PC-9 (cell line): ENCODE results near the gene AHRR. TPM values are rescaled to one million over a fixed set of nuclear protein-coding genes. Genes with fewer than 3 reads are reported as not detected.

Experiments
- BruUV-seq: library from RNA; stranded (reverse); fragments of 400-500 nt; replicated peaks from 2 replicates; lab custom pipeline; 2021; lab: Mats Ljungman, UMichigan
- CTCF ChIA-PET: fragments of 300-600 bp; sonication (Branson Sonifier 250); formaldehyde crosslinking; loops from one replicate; lab custom pipeline; 2022; ENCODE audit warnings: antibody characterized with exemption; lab: Charles Lee
- POLR2A ChIA-PET: fragments of 300-600 bp; sonication (Branson Sonifier 250); formaldehyde crosslinking; loops from one replicate; lab custom pipeline; 2022; ENCODE audit warnings: antibody characterized with exemption; ENCODE audit not compliant: unreplicated experiment; lab: Charles Lee
- DNase-seq, 2 experiments: peaks; one replicate each; pipeline versions ENCODE4 v3.0.0 to v3.0.0-alpha.2; 2015 to 2022; ENCODE audit warnings: mixed read lengths in 1 of 2
- H2AFZ ChIP-seq: fragments of 200-600 bp; sonication (generic); 2 replicates; pipeline ENCODE4 v1.8.1; 2017; ENCODE audit warnings: antibody characterized with exemption
- H3F3A ChIP-seq: fragments of 200-600 bp; sonication (generic); 2 replicates; pipeline ENCODE4 v1.8.1; 2017; ENCODE audit warnings: antibody characterized with exemption, mild to moderate bottlenecking, low read depth; ENCODE audit not compliant: insufficient read depth
- H3K27ac ChIP-seq: fragments of 200-600 bp; sonication (generic); 2 replicates; pipeline ENCODE4 v1.6.1; 2016; ENCODE audit warnings: mixed run types
- H3K27me3 ChIP-seq: fragments of 200-600 bp; sonication (generic); 2 replicates; pipeline ENCODE4 v1.6.1; 2016; ENCODE audit warnings: low read depth, mixed run types; ENCODE audit not compliant: insufficient read depth
- H3K36me3 ChIP-seq: fragments of 200-600 bp; sonication (generic); 2 replicates; pipeline ENCODE4 v1.6.1; 2016; ENCODE audit warnings: low read depth, mixed run types
- H3K4me1 ChIP-seq: fragments of 200-600 bp; sonication (generic); replicated peaks from 2 replicates; pipeline ENCODE4 v1.6.1; 2016; ENCODE audit warnings: mixed run types; ENCODE audit not compliant: insufficient read depth
- H3K4me2 ChIP-seq: fragments of 200-600 bp; sonication (generic); 2 replicates; pipeline ENCODE4 v1.6.1; 2017; ENCODE audit warnings: mixed run types
- H3K4me3 ChIP-seq: fragments of 200-600 bp; sonication (generic); 2 replicates; pipeline ENCODE4 v1.6.1; 2016; ENCODE audit warnings: mixed run types
- H3K79me2 ChIP-seq: fragments of 200-600 bp; sonication (generic); 2 replicates; pipeline ENCODE4 v1.6.1; 2017; ENCODE audit warnings: low read depth, mixed run types
- H3K9me2 ChIP-seq: fragments of 200-600 bp; sonication (generic); 2 replicates; pipeline ENCODE4 v1.8.1; 2017; ENCODE audit warnings: mild to moderate bottlenecking; ENCODE audit not compliant: insufficient read depth
- H3K9me3 ChIP-seq: fragments of 200-600 bp; sonication (generic); 2 replicates; pipeline ENCODE4 v1.8.1; 2016; ENCODE audit warnings: low read depth; ENCODE audit not compliant: insufficient read depth
- H4K20me1 ChIP-seq: fragments of 200-600 bp; sonication (generic); 2 replicates; pipeline ENCODE4 v1.8.1; 2017; ENCODE audit not compliant: insufficient read depth
- EZH2 ChIP-seq: fragments of 200-600 bp; sonication (generic); IDR thresholded peaks from 2 replicates; pipeline ENCODE4 v1.8.0; 2017; ENCODE audit warnings: antibody characterized with exemption, low read depth
- intact Hi-C: fragments of 100-400 bp; cut with micrococcal nuclease; formaldehyde crosslinking; loops from one replicate; pipeline ENCODE4 v1.10.0; 2022; ENCODE audit not compliant: unreplicated experiment
- total RNA-seq: library from RNA; stranded (reverse); gene quantifications from 2 replicates; pipeline ENCODE4 v1.2.3, GENCODE V29; 2021
- TF ChIP-seq, protein P1 (sequence below): fragments of 200-600 bp; sonication (generic); conservative IDR thresholded peaks from 2 replicates; pipeline ENCODE4 v1.6.1; 2017; ENCODE audit warnings: mixed run types, antibody characterized with exemption, mild to moderate bottlenecking, moderate library complexity

AHRR gene
- total RNA-seq, 1 experiment from 2014 or later: 7.2 TPM

DNA sequence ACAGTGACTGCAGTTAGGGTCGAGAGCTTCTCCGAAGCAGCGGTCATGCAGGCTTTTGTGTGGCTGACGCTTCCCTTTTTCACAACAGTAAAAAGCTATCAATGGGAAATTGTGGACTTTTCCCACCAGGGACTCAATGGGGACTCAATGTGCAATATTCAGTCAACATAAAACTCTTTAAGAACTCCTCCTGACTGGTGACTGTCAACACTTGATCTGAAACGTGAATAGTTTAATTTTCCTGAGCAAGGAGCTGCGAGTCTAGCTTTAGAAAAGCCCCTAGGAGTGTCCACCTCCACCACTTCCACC, 150.2 kb downstream of the AHRR start:
- no peak overlapping the region for H2AFZ ChIP-seq
- H3K9me3 ChIP-seq: no peaks in the 10 kb centered on the region
- H4K20me1 ChIP-seq: peaks cover 21% of the 10 kb centered on the region
- CTCF ChIA-PET: interaction anchor here (0.6 to 0.7 kb wide), 3 partner anchors 25 to 695 kb away, joined by 4 to 12 read pairs (median 10); no protein-coding TSS in a partner anchor
- no TSS peak for BruUV-seq
- no peak overlapping the region for H3K27ac ChIP-seq
- no peaks in the 10 kb centered on the region for H3K36me3 ChIP-seq
- H3K9me2 ChIP-seq: no peaks in the 10 kb centered on the region
- H3F3A ChIP-seq: peaks cover 6% of the 10 kb centered on the region
- no peak for DNase-seq
- H3K4me1 ChIP-seq: peaks cover 19% of the 10 kb centered on the region
- peak overlapping the region; percentile 67 for H3K4me3 ChIP-seq
- H3K79me2 ChIP-seq: peaks cover 23% of the 10 kb centered on the region
- TF ChIP-seq, protein P1, sequence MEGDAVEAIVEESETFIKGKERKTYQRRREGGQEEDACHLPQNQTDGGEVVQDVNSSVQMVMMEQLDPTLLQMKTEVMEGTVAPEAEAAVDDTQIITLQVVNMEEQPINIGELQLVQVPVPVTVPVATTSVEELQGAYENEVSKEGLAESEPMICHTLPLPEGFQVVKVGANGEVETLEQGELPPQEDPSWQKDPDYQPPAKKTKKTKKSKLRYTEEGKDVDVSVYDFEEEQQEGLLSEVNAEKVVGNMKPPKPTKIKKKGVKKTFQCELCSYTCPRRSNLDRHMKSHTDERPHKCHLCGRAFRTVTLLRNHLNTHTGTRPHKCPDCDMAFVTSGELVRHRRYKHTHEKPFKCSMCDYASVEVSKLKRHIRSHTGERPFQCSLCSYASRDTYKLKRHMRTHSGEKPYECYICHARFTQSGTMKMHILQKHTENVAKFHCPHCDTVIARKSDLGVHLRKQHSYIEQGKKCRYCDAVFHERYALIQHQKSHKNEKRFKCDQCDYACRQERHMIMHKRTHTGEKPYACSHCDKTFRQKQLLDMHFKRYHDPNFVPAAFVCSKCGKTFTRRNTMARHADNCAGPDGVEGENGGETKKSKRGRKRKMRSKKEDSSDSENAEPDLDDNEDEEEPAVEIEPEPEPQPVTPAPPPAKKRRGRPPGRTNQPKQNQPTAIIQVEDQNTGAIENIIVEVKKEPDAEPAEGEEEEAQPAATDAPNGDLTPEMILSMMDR: no peak
- TF ChIP-seq EZH2: no peak
- POLR2A ChIA-PET: interaction anchor here (0.6 to 0.8 kb wide), 3 partner anchors 25 to 201 kb away, joined by 3 to 8 read pairs (median 3); no protein-coding TSS in a partner anchor
- intact Hi-C loops: loop anchor here (2.0 to 5.0 kb wide), 2 partner anchors 141 to 201 kb away; partner anchors contain the start of gene CEP72
- H3K27me3 ChIP-seq: no peaks in the 10 kb centered on the region
- peak overlapping the region; percentile 90 for H3K4me2 ChIP-seq

DNA sequence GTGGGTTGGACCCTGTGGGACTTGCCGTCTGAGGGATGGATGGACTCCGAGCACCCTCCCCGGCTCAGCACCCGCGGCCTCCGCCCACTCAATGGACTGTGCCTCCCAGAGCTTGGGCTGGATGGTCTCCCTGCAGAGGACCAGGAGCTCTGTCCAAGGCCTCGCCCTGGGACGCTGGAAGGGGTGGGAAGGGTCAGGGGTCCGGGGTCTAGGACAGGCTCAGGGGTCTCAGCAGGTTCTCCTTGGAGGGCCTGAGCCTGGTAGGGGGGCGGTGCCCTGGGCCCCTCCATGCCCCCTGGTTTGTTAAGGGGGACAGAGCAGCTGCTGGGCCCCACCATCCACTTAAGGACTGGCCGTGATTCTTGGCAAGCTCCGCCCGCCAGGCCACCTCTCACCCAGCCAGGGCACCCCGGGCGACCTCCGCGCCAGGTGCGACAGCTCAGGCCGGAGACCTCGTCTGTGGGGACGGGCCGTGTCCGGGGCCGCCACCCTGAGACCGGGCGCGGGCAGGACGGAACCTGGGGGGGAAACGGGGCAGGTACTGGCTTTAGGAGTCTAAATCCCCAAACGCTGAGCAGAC, 150.7 kb downstream of the AHRR start:
- H3K9me2 ChIP-seq: no peaks in the 10 kb centered on the region
- intact Hi-C loops: loop anchor here (2.0 to 5.0 kb wide), 2 partner anchors 141 to 200 kb away; partner anchors contain the start of gene CEP72
- BruUV-seq: no TSS peak
- peak overlapping the region; percentile 59 for H3K27ac ChIP-seq
- peak overlapping the region; percentile 90 for H3K4me2 ChIP-seq
- no peaks in the 10 kb centered on the region for H3K36me3 ChIP-seq
- DNase-seq: peak in 1 of 2 experiments; percentile 67
- ChIA-PET CTCF (interaction anchor here (0.6 to 0.7 kb wide), 3 partner anchors 25 to 695 kb away, joined by 4 to 12 read pairs (median 10); no protein-coding TSS in a partner anchor), POLR2A (interaction anchor here (0.6 to 0.8 kb wide), 3 partner anchors 26 to 201 kb away, joined by 3 to 8 read pairs (median 3); no protein-coding TSS in a partner anchor)
- peaks cover 19% of the 10 kb centered on the region for H3K4me1 ChIP-seq
- peak overlapping the region; percentile 100 for H2AFZ ChIP-seq
- H4K20me1 ChIP-seq: peaks cover 25% of the 10 kb centered on the region
- H3K27me3 ChIP-seq: no peaks in the 10 kb centered on the region
- peaks cover 23% of the 10 kb centered on the region for H3K79me2 ChIP-seq
- peaks cover 6% of the 10 kb centered on the region for H3F3A ChIP-seq
- no peaks in the 10 kb centered on the region for H3K9me3 ChIP-seq
- no peak for TF ChIP-seq EZH2
- TF ChIP-seq, protein P1: no peak
- peak overlapping the region; percentile 67 for H3K4me3 ChIP-seq

DNA sequence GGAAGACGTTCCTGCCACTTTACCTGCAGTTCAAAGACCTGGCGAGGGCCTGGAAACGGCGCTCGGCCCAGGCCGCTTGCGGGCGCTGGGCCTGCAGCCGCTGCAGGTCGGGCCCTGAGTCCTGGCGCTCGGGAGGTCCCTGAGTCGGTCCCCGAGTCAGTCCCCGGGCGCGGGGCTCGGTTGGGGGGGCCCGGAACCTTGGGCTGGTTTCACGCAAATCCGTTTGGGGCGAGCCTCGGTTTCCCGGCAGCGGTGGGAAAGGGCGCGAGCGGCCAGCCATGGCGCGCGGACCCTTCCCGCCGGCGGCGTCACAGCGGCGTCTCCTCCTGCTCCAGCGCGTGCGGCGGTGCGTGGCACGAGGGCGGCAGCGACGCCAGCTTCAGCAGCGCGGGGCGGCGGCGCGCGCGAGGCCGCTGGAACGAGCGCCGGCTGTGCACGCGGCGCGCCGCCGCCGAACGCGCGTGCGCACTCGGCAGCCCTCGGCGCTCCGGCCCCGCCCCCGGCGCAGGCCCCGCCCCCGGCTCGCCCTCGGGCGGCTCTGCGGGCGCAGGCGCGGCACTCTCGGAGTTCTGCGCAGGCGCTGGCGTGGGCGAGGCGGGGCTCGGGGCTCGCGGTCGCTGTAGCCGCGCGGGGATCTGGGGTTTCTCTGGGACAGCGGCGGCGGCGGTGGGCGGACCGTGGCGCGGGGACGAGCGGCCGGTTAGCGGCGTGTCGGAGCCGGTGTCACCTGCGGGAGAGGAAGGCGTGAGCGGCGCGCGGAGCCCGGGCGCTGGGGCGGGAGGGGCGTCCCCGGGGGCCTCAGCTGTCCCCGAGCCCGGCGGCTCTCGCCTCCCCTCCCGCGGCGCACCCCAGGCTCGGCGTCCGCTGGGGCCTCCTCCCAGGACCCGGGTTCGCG, 151.4 kb downstream of the AHRR start:
- peak; percentile 65 to 99 for DNase-seq
- TSS peak; percentile 64 for BruUV-seq
- Histone ChIP-seq H3K27ac (peak overlapping the region; percentile 59), H3K79me2 (peaks cover 23% of the 10 kb centered on the region), H4K20me1 (peaks cover 25% of the 10 kb centered on the region), H3K4me3 (peak overlapping the region; percentile 67), H3K9me2 (no peaks in the 10 kb centered on the region), H3K36me3 (no peaks in the 10 kb centered on the region), H2AFZ (peak overlapping the region; percentile 100), H3K9me3 (no peaks in the 10 kb centered on the region), H3F3A (peaks cover 6% of the 10 kb centered on the region), H3K27me3 (no peaks in the 10 kb centered on the region), H3K4me1 (peaks cover 19% of the 10 kb centered on the region), H3K4me2 (peak overlapping the region; percentile 90)
- TF ChIP-seq, protein P1: no peak
- no peak for TF ChIP-seq EZH2
- ChIA-PET CTCF (interaction anchor here (0.7 kb wide), 1 partner anchor 26 kb away, joined by 4 read pairs; no protein-coding TSS in a partner anchor), POLR2A (no interaction called here)
- intact Hi-C loops: loop anchor here (2.0 to 5.0 kb wide), 2 partner anchors 140 to 199 kb away; partner anchors contain the start of gene CEP72
